Measurements from ENCODE around the gene SHROOM3. TPM values are rescaled to one million over a fixed set of nuclear protein-coding genes. Genes with fewer than 3 reads are reported as not detected.

SHROOM3 gene
- polyA plus RNA-seq, 1 donor from 2014 or later, result 2.7 TPM

GRCh38 chr4:76830964-76831703, 396.1 kb downstream of the SHROOM3 start:
- H3K27me3 ChIP-seq (ENCODE audit: insufficient read depth, low read depth, low read length), result no peaks in the 10 kb centered on the region
- no peak overlapping the region for H3K9ac ChIP-seq (ENCODE audit: low read length)

More at GRCh38 chr4:76830964-76831703, 396.1 kb downstream of the SHROOM3 start:
- Histone ChIP-seq H3K9me2 (ENCODE audit: insufficient read depth, low read length) (no peaks in the 10 kb centered on the region), H3F3A (ENCODE audit: insufficient read depth, low read length, poor library complexity, severe bottlenecking) (no peaks in the 10 kb centered on the region), H2AFZ (ENCODE audit: low read depth, low read length) (no peak overlapping the region), H4K20me1 (ENCODE audit: insufficient read depth) (no peaks in the 10 kb centered on the region), H3K36me3 (ENCODE audit: insufficient read depth, low read length) (no peaks in the 10 kb centered on the region), H3K9me3 (ENCODE audit: low read length) (no peaks in the 10 kb centered on the region), H3K4me3 (ENCODE audit: low read length) (no peak overlapping the region), H3K27ac (ENCODE audit: low read length) (no peak overlapping the region), H3K79me2 (replicated peaks; ENCODE audit: insufficient read depth, low read length) (no peaks in the 10 kb centered on the region), H3K4me2 (ENCODE audit: low read length) (no peak overlapping the region)
- TF ChIP-seq EZH2 (IDR thresholded peaks at IDR 0.05; ENCODE audit: borderline replicate concordance, insufficient read depth, low read length, poor library complexity, severe bottlenecking), result no peak
- no peak for TF ChIP-seq SMC3 (conservative IDR thresholded peaks at IDR 0.05; ENCODE audit: poor library complexity)
- TF ChIP-seq RAD21 (conservative IDR thresholded peaks at IDR 0.05), result no peak
- no peak for TF ChIP-seq REST (IDR thresholded peaks at IDR 0.05; ENCODE audit: borderline replicate concordance)
- TF ChIP-seq TAF1 (IDR thresholded peaks at IDR 0.05; ENCODE audit: low read depth), result no peak
- no peak for TF ChIP-seq EP300 (conservative IDR thresholded peaks at IDR 0.05; ENCODE audit: poor library complexity, severe bottlenecking)
- no peak for TF ChIP-seq CTCF (IDR thresholded peaks at IDR 0.05; ENCODE audit: poor library complexity, severe bottlenecking)
- TF ChIP-seq MXI1 (conservative IDR thresholded peaks at IDR 0.05; ENCODE audit: poor library complexity, severe bottlenecking), result no peak
- TF ChIP-seq POLR2AphosphoS5 (IDR thresholded peaks at IDR 0.05), result no peak

All from neural cell (in vitro differentiated cells).